ENCODE data around the gene SCYL1.

SCYL1 gene

GRCh38 chr11:65537620-65538231 is 12.8 kb downstream of the SCYL1 start:
- DNase-seq: no peak

GRCh38 chr11:65538232-65538914 is 13.5 kb downstream of the SCYL1 start:
- DNase-seq: no peak

GRCh38 chr11:65538915-65539743 is 14.2 kb downstream of the SCYL1 start:
- no peak for DNase-seq

- DNase-seq: no peak
Measured at GRCh38 chr11:65539744-65540289, 14.9 kb downstream of the SCYL1 start.

GRCh38 chr11:65540290-65541092 is 15.6 kb downstream of the SCYL1 start:
- DNase-seq: peak; percentile 80

- DNase-seq: no peak
Measured at GRCh38 chr11:65541093-65541982, 16.5 kb downstream of the SCYL1 start.

- DNase-seq: no peak
Measured at GRCh38 chr11:65542738-65543390, 18.0 kb downstream of the SCYL1 start.

- no peak for DNase-seq
Measured at GRCh38 chr11:65545853-65546216, 21.0 kb downstream of the SCYL1 start.

GRCh38 chr11:65546217-65546958 is 21.5 kb downstream of the SCYL1 start:
- DNase-seq: peak; percentile 64

GRCh38 chr11:65547446-65548125 is 22.7 kb downstream of the SCYL1 start:
- DNase-seq: no peak

- no peak for DNase-seq
Measured at GRCh38 chr11:65548395-65548794, 23.5 kb downstream of the SCYL1 start.

GRCh38 chr11:65549096-65549495 is 24.2 kb downstream of the SCYL1 start:
- DNase-seq: no peak

- DNase-seq: peak; percentile 59
Measured at GRCh38 chr11:65551572-65552387, 26.9 kb downstream of the SCYL1 start.

GRCh38 chr11:65552388-65552951 is 27.6 kb downstream of the SCYL1 start:
- no peak for DNase-seq

GRCh38 chr11:65553301-65554001 is 28.6 kb downstream of the SCYL1 start:
- peak; percentile 59 for DNase-seq

GRCh38 chr11:65554057-65554818 is 29.4 kb downstream of the SCYL1 start:
- DNase-seq: no peak

GRCh38 chr11:65554842-65555430 is 30.1 kb downstream of the SCYL1 start:
- DNase-seq: no peak

Measured in MV-4-11 (cell line).